IPS-20b (cell line): ENCODE data around the gene TNIK.

Experiments
- H3K27ac ChIP-seq: one replicate; pipeline ENCODE4 v1.5.1; 2013; ENCODE audit warnings: low read length
- H3K27me3 ChIP-seq: 2 replicates; pipeline ENCODE4 v1.6.1; 2013; ENCODE audit warnings: mild to moderate bottlenecking, low read length, inconsistent platforms; ENCODE audit not compliant: insufficient read depth
- H3K36me3 ChIP-seq: 2 replicates; pipeline ENCODE4 v1.6.1; 2013; ENCODE audit warnings: low read depth, mild to moderate bottlenecking, inconsistent platforms, low read length, moderate library complexity; ENCODE audit not compliant: insufficient read depth
- H3K4me1 ChIP-seq: 2 replicates; pipeline ENCODE4 v1.6.1; 2013; ENCODE audit warnings: mild to moderate bottlenecking, control low read depth, inconsistent platforms, low read length, moderate library complexity; ENCODE audit not compliant: insufficient read depth
- H3K4me3 ChIP-seq: 2 replicates; pipeline ENCODE4 v1.5.1; 2013; ENCODE audit warnings: mild to moderate bottlenecking, low read length, inconsistent platforms
- H3K9ac ChIP-seq: 2 replicates; pipeline ENCODE4 v1.6.1; 2013; ENCODE audit warnings: low read depth, mild to moderate bottlenecking, inconsistent platforms, low read length, moderate library complexity
- H3K9me3 ChIP-seq: 2 replicates; pipeline ENCODE4 v1.6.1; 2013; ENCODE audit warnings: mild to moderate bottlenecking, low read depth, low read length, inconsistent platforms; ENCODE audit not compliant: insufficient read depth

The TNIK gene

GRCh38 chr3:171396048-171396447 is 64.2 kb downstream of the TNIK start:
- no peaks in the 10 kb centered on the region for H3K36me3 ChIP-seq
- H3K4me1 ChIP-seq = peaks cover 25% of the 10 kb centered on the region; the same call in 1 of the 2 replicates
- 0 out of 2 replicates have a peak, but pooled peaks cover 5% of the 10 kb centered on the region for H3K9me3 ChIP-seq
- H3K27me3 ChIP-seq = no peaks in the 10 kb centered on the region
- H3K9ac ChIP-seq = no peak overlapping the region
- no peak overlapping the region for H3K4me3 ChIP-seq
- no peak overlapping the region for H3K27ac ChIP-seq

DNA sequence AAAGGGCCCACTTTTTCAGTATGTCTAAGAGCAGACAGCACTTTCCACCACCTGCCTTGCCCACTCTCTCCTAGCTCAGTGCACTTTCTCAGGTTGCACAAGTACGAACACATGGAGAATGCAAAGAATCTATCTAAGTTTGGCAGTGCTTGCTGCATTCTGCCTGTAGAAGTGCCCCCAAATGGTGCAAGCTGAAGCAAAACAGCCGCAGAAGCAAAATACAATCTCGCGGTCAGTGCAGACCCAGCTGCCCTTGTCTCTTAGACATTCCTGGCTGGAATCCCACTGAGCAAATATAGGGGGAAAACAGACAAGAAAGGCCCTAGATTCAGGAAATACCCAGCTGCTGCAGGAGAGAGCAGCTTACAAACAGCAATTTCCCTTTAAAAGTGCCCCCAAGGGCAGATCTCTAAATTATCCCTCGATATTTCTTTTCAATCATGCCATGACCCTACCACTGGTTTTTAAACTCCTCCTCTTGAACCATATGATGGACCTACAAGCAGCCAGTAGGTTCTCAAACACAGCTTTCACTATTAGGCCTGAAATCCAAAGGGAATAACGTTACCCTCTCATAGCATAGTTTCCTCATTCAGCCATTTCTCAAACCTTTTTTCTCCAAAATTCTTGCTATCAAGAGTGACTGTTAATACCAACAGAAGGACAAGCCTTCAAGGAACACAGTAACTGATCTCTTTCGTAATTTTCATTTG is 67.0 kb downstream of the TNIK start:
- Histone ChIP-seq H3K9ac (peak overlapping the region; percentile 39; the same call in 1 of the 2 replicates), H3K27me3 (no peaks in the 10 kb centered on the region), H3K4me1 (peaks cover 32% of the 10 kb centered on the region; the same call in 1 of the 2 replicates), H3K27ac (peak overlapping the region; percentile 19), H3K4me3 (peak overlapping the region; percentile 3; the same call in 1 of the 2 replicates), H3K9me3 (0 out of 2 replicates have a peak, but pooled peaks cover 5% of the 10 kb centered on the region), H3K36me3 (no peaks in the 10 kb centered on the region)

- H3K36me3 ChIP-seq = no peaks in the 10 kb centered on the region
- H3K9me3 ChIP-seq = 0 out of 2 replicates have a peak, but pooled peaks cover 5% of the 10 kb centered on the region
- H3K4me1 ChIP-seq = peaks cover 22% of the 10 kb centered on the region; the same call in 1 of the 2 replicates
- no peaks in the 10 kb centered on the region for H3K27me3 ChIP-seq
- no peak overlapping the region for H3K4me3 ChIP-seq
- no peak overlapping the region for H3K9ac ChIP-seq
- no peak overlapping the region for H3K27ac ChIP-seq
These were observed 68.8 kb downstream of the TNIK start for GRCh38 chr3:171391432-171391831.

DNA sequence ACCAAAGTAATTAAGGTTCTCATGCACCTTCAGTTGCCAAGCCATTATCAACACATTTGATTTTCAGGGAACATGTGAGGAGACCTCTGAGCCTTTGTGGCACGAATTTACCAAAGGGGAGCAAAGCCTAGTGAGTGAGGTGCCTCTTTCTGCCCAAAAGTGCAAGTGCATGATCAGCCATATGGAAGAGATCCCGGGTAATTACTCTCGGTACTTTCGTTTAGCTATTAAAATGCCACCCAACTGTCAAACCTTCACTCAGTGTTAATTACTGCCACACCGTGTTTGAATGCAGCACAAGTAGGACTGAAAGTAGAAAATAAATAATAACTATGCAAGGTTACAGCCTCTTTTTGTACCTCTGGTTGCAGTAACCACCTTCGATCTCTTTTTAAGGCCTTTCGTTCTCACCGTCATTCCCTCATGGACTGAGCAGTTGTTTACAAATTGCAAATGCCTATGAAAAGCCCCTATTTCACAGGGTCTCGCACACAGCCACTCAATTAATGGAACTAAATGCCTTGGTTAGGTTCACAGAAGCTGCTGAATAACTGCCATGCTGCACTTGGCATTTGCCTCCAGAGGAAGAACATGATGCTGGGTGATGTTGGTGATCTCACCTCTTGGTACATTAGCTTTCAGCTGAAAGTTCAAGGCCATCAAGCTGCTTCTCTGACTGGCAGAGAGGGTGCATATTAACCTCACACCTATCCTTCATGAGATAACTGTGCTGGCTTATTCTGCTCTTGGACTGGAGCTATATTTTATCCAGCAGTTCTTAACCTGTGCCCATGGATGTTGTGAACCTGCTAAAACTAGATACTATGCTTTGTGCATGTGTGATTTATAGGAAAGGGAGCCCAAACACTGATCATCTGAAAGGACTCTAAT is 69.9 kb downstream of the TNIK start:
- no peaks in the 10 kb centered on the region for H3K27me3 ChIP-seq
- H3K27ac ChIP-seq = no peak overlapping the region
- H3K36me3 ChIP-seq = no peaks in the 10 kb centered on the region
- H3K9ac ChIP-seq = no peak overlapping the region
- no peak overlapping the region for H3K4me3 ChIP-seq
- H3K9me3 ChIP-seq = 0 out of 2 replicates have a peak, but pooled peaks cover 5% of the 10 kb centered on the region
- H3K4me1 ChIP-seq = peaks cover 25% of the 10 kb centered on the region

GRCh38 chr3:171389491-171389890 is 70.7 kb downstream of the TNIK start:
- Histone ChIP-seq H3K27ac (no peak overlapping the region), H3K9me3 (0 out of 2 replicates have a peak, but pooled peaks cover 5% of the 10 kb centered on the region), H3K4me1 (peaks cover 33% of the 10 kb centered on the region), H3K4me3 (no peak overlapping the region), H3K27me3 (no peaks in the 10 kb centered on the region), H3K36me3 (no peaks in the 10 kb centered on the region), H3K9ac (no peak overlapping the region)

DNA sequence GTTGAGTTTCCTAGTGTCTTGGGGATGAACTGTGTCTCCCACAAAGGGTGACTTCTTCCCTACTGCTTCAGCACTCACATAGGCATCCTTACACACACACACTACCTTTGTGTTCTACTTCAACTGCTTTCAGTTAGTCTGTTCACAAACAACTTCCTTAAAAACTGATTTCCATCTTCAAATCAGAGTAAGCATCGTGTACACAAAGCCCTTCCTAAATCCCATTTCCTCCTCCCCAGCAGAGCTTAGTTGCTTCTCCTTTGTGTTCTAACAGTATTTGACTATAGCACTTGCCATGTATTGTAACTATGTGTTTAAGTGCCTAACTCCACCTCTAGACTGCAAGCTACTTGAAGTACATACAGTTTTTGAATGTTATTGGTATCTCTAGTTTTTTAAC is 71.7 kb downstream of the TNIK start:
- Histone ChIP-seq H3K27ac (no peak overlapping the region), H3K4me3 (no peak overlapping the region), H3K4me1 (peaks cover 37% of the 10 kb centered on the region), H3K36me3 (no peaks in the 10 kb centered on the region), H3K9me3 (0 out of 2 replicates have a peak, but pooled peaks cover 5% of the 10 kb centered on the region), H3K9ac (no peak overlapping the region), H3K27me3 (no peaks in the 10 kb centered on the region)

DNA sequence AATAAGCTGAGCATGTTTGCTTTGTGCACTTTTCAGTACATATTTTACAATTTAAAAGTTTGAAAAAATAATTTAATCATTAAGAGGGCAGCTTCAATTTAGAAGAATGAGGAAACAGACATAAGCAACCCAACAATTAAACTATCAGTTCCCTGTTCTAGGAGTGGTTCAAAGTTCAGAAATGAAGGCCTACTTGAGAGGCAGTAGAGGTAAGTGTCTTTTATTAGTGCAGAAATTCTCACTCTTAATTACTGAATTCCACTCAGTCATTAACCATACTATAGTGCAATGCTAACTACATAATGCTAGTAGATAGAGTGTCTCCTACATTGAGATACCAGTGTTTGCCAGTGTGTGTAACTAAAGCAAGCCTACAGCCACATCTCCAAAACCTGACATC is 73.1 kb downstream of the TNIK start:
- Histone ChIP-seq H3K36me3 (no peaks in the 10 kb centered on the region), H3K27me3 (no peaks in the 10 kb centered on the region), H3K9ac (no peak overlapping the region), H3K4me3 (no peak overlapping the region), H3K4me1 (peaks cover 39% of the 10 kb centered on the region), H3K9me3 (0 out of 2 replicates have a peak, but pooled peaks cover 5% of the 10 kb centered on the region), H3K27ac (no peak overlapping the region)

DNA sequence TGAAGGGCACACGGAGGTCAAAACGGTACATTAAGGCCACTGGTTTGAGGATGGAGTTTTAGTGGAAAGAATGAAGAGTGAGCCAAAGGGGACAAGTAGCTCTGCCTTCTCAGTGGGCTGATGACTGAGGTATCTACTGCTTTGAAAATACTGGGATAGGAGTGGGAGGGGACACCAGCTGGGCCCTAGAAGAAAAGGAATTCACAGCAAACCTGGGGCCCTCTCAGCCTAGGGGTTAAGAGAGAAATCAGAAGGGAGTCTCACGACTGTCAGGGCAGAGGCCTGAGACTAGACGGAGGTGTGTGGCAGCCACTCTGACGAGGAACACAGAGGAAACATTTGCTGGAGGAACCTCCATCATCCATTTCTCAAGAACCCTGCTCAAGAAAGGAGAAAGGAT is 75.1 kb downstream of the TNIK start:
- Histone ChIP-seq H3K27ac (no peak overlapping the region), H3K9me3 (no peaks in the 10 kb centered on the region), H3K36me3 (no peaks in the 10 kb centered on the region), H3K4me1 (peaks cover 53% of the 10 kb centered on the region), H3K4me3 (peak overlapping the region; percentile 9; the same call in 1 of the 2 replicates), H3K9ac (no peak overlapping the region), H3K27me3 (no peaks in the 10 kb centered on the region)

DNA sequence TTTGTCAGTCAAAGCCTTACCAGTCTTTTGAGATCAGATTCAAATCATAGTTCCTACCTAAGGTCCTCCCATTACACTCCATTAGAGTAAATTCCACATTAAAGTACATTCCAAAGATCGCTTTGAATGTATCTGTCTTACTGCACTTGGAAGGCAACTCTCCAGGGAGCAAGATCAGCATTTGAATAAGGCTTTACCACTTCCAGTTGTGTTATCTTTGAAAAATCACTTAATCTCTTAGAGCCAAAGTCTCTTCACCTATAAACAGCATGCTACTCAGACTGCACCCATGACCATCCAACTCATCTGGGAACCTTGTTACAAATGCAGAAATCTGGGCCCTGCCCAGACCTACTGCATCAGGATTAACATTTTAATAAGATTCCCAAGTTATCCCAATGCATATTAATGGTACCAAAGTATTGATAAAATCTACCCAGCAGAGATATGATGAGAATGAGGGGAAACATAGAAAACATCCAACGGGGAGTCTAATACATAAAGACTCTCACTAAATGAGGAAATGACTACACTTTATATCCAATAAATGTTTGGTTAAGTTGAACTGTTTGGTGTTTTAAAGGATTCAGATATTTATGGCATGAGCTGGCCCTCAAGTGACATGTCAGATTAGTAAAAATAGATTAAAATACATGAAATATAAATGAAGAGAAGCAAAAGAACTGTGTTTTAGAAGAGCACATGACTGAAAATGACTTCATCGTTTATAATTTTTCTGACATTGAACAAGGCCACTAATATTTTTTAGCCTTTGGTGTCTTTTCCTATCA is 75.9 kb downstream of the TNIK start:
- Histone ChIP-seq H3K36me3 (no peaks in the 10 kb centered on the region), H3K27ac (no peak overlapping the region), H3K4me3 (peak overlapping the region; percentile 9; the same call in 1 of the 2 replicates), H3K9me3 (no peaks in the 10 kb centered on the region), H3K27me3 (no peaks in the 10 kb centered on the region), H3K4me1 (peaks cover 53% of the 10 kb centered on the region), H3K9ac (no peak overlapping the region)

DNA sequence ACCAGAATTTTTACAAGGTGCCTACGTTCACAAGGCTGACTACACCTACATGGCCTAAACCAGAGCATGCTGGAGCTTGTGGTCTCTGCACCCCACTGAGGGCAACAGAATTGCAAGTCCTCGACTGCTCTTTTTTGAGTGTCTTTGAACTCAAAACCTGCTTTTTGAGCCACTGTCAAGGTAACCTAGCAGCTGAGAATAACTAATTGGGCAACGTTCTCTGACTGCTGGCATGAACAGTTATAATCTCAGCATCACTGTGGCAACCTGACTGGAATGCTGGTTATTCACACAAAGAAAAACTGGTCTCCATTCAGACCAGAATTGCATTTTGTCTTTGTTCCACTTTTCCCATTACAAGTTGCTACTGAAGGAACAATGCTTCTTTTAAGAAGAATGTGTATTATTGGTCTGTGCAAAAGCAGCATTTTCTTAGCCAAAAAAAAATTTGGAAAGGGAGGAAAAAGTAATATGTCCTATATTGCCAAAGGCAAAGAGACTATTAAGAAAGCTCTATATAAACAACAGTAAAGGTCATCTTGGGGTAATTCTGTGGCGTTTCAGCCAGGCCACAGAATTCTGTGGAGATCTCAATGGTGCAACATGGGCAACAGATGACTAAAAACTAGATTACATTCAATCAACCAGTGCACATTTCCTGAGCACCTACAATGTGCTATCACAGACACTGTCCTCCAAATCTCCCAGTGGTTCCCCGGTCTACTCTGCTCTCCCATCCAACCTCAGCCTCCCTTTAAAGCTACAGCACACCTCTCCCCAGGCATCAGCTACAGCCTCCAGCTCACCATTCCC is 76.8 kb downstream of the TNIK start:
- Histone ChIP-seq H3K36me3 (no peaks in the 10 kb centered on the region), H3K27ac (no peak overlapping the region), H3K9me3 (no peaks in the 10 kb centered on the region), H3K4me3 (peak overlapping the region; percentile 9; the same call in 1 of the 2 replicates), H3K4me1 (peaks cover 48% of the 10 kb centered on the region), H3K9ac (0 out of 2 replicates have a peak overlapping the region, but pooled peaks have one; percentile 6), H3K27me3 (no peaks in the 10 kb centered on the region)
